NCI-H1694 (cell line): ENCODE measurements around the gene USP2.
A peak's percentile ranks its signal among the peaks of the same experiment; 100 is the strongest.

Experiments
- DNase-seq: peaks from one replicate; lab custom pipeline; 2025; lab: John Stamatoyannopoulos, UW

USP2 gene, protein sequence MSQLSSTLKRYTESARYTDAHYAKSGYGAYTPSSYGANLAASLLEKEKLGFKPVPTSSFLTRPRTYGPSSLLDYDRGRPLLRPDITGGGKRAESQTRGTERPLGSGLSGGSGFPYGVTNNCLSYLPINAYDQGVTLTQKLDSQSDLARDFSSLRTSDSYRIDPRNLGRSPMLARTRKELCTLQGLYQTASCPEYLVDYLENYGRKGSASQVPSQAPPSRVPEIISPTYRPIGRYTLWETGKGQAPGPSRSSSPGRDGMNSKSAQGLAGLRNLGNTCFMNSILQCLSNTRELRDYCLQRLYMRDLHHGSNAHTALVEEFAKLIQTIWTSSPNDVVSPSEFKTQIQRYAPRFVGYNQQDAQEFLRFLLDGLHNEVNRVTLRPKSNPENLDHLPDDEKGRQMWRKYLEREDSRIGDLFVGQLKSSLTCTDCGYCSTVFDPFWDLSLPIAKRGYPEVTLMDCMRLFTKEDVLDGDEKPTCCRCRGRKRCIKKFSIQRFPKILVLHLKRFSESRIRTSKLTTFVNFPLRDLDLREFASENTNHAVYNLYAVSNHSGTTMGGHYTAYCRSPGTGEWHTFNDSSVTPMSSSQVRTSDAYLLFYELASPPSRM

DNA sequence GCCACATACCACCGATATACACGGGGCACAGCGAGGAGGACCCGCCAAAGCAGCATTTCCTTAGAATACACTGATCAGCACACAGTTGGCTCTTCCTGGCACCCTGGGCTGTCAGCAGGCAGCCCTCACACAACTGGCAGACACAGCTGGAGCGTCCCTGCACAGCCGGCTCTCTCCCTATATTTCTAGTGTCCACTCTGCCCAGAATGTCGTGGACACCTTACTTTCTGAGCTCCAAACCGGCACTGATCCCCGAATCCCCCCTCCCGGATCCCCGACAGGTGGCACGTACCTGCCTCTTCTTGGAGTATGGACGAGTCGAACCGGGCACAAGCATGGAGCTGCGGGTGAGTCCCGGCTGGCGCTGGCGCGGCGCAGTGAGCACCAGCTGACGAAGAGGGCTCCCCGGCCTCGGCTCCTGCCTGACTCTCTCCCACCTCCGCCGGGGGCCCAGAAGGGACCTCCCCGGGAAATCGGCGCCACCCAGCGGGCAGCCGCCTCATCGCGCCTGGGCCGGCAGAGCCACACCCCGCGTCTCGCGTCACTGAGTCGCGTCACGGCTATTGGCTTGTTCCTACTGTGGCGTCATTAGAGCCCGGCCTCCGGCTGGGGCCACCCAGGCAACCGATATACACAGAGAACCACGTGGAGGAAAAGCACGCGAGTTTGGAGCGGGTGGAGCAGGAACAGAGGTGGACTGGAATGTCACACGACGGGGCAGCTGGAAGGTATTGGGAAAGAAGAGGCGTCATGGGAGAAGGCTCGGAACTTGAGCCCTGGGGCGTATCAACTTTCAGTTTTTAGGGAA is at the start of gene USP2:
TSS of gene USP2 (minus strand) at position 510 of the 808 bp plus-strand sequence. CDS start 8,210 bp downstream, outside the sequence.
- peak; percentile 72 for DNase-seq

DNA sequence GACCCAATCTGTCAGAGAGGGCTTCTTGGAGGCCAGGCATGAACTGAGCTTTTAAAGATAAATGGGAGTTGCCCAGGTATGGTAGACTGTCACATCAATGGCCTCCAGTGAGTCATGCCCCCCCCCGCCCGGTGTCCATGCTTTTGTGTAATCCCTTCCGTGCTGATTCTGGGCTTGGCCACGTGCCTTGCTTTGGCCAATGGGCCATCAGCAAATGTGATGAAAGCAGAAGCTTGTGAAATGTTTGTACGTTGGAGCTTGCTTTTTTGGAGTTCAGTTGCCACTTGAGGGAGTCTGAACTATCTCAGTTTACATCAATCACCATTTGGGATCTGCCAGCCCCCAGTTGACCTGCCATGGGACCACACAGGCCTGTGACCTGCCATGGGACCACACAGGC is 45.8 kb upstream of the USP2 start:
- no peak for DNase-seq

DNA sequence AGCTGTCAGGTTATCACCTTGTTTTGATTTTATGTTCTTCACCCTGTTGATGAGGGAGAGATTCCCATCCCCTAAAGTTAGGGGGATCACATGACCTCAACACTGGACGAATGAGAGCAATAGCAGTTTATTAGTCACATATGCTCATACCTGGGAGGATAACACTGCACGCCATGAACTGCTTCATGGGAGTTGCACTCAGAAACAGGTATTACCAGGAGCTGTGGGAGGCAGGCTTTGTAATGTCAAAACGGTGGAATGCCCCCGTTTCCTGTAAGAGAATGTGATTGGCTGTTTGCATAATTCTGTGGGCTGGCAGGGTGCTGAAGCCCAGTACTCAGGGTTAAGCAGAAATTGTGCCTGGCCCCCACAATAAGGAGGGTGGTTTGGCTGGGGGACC is 44.7 kb upstream of the USP2 start:
- no peak for DNase-seq

DNA sequence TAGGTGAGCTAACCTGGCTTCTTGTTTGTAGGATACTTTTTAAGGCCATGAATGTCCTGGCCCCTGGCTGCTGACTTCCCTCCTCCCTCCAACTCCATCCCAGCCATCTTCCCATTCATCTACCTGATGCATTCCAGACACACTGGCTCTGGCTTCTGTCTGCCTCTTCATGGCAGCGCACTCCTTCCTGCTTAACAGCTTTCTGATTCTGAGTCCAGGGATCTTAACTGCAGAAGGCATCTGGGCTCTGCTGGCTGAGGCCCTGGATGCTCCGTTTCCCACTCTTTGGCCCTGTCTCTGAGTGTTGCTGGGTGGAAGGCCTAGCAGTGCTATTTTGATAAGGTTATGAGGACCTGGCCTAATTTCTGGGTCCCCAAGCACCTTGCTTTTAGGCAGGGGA is 43.3 kb upstream of the USP2 start:
- no peak for DNase-seq

DNA sequence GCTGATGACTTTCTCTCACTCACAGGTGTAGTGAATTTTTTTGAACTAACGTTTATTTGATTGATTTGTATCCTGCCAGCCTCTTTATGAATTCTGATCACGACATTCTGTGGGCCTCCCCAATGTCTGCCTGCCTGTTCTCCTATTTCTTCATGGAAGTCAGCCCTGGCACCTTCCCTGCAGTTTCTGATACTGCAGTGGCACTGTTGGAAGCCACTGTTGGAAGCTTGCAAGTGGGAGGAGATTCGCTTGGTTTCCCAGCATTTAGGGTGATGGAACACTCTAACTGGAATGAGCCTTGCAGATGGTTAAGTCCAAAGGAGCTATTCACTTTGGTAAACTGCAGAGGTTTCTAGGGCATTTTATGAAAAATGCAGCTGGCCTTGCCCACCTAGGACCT is 42.8 kb upstream of the USP2 start:
- no peak for DNase-seq

DNA sequence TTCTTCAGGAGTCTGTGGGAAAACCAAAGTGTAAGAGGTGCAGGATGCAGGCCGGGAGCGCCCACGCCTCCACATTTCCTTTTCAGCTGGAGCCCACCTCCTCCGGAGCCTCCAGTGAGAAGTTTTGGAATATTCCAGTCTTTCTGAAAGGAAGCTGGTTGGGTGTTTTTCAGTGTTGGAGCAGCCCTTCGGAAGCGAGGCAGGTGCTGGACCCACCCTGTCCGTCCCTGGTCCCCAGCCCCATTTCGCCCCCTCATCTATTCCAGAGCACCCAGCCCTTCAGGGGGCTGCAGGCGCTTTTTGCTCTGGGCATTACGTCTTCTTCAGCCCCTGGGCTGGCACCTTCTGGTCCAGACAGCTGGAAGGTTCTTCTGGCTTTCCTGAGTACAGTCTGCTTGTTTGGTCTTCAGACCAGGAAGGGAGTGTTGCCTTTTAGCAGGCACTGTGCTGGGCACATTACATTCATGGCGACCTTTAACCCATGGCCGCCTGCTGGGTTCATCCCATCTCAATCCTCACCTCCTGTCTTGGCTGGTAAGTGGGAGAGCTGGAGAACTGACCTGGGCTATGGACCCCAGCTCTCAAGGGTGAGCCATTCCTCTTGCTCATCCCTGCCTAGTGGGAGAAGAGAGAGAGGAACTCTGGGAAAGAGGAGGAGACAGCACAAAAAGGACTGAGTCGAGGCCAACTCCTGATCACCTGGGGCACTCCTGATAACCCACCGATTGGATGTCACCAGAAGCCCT is 42.2 kb upstream of the USP2 start:
- no peak for DNase-seq

DNA sequence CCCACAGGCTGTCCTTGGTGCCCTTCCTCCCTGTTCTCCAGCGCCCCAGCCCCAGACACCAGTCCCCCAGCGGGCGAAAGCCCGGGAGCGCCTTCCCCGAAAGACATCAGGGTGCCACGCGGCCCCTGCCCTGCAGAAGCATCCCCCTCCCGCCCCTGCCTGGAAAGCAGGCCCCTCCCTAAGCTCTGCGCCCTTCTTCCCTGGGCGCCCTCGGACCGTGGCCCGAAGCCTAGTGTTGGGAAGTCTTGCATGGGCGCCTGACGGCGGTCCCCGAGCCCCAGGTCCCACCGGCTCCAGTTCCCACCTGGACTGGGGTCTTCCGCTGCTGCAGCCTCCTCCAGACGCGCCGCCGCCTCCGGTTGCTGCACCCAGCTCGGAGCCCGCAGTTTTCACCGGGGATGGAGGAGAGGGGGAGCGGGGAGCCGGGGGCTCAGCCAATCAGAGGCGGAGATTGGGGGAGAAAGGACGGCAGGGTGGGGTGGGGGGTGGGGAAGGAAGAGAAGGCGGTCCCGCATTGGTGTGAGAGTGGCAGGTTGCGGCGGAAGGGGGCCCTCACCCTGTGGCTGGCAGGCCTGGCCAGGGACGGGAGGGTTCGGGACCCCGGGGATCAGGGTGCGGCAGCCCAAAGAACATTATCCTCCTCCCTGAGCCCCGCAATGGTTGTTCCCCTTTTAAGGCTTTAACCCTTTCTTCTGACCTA is 41.5 kb upstream of the USP2 start, which contains the start of gene THY1:
TSS of gene THY1 (minus strand) at position 364 of the 700 bp plus-strand sequence. CDS start 2,267 bp downstream, outside the sequence.
- DNase-seq = no peak

DNA sequence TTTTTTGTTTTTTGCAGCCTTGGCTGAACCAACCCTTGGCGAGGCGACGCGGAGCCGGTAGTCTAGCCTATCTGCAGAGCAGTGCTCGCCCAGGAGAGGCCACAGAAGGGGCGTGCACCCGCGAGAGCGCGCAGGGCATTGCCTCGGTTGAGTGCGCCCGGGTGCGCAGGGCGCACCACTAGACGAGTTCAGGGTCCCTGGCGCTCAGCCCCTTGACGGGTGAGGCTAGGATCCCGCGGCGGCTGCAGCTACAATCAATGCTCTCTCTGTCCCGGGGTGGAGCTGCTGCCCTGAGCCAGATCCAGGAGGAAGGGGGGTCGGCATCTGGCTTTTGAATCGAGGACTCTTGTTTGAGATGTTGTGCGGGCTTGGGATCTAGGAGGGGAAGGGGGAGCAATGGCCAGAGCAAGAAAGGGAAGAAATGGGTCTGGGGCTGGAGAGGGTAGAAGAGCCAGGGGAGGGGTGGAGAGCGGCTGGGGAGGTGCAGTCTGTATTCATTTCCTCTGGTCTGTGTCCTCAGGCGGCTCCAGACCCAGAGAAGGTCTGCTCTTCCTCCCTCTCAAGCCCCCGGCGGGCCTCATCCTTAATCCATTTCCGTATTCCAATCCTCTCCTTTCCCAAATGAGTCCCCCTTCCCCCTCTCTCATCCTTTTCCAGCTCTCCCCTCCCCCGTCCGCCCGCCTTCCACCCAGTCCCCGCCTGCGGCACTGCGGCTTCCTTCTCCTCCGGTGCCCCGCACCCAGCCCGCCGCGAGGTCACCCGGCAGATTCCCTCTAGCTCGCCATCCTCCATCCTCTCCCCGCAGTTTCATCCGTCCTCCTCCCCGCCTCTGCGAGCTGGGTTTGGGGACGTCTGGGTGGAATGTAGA is 40.7 kb upstream of the USP2 start:
- no peak for DNase-seq

DNA sequence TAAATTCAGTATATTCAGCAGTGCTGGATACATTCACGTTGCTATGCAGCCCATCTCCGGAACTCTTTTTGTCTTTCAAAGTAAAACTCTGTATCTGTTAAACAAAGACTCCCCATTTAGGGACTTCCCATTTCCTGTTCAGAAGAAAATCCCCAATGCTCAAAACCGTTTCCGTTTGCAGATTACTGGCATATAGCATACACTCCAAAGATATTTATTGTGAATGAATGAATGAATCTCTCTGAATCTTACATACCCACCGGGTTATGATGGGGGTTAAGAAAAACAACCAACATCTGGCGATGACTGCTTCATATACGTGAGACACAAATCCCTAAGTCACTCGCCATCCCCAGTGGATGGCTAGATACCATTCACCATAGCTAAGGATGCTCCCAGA is 39.9 kb upstream of the USP2 start:
- DNase-seq = no peak

DNA sequence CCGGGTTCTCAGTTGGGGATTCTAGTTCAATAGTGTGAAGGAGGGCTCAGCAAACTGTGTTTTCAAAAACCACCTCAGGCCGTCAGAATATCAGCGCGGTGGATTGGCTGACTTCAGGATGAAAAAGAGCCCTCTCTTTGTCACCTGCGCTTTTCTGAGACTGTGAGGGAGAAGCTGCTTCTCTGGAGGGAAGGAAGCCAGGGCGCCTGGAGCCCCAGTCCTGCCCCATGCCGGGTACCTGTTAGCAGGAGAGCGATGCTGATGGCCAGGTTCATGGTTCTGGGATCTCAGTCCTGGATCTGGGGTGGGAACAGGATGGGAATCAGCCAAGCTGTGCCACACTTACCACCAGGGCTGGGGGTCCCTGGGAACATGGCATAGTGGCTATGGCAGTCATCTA is 39.1 kb upstream of the USP2 start:
- no peak for DNase-seq

DNA sequence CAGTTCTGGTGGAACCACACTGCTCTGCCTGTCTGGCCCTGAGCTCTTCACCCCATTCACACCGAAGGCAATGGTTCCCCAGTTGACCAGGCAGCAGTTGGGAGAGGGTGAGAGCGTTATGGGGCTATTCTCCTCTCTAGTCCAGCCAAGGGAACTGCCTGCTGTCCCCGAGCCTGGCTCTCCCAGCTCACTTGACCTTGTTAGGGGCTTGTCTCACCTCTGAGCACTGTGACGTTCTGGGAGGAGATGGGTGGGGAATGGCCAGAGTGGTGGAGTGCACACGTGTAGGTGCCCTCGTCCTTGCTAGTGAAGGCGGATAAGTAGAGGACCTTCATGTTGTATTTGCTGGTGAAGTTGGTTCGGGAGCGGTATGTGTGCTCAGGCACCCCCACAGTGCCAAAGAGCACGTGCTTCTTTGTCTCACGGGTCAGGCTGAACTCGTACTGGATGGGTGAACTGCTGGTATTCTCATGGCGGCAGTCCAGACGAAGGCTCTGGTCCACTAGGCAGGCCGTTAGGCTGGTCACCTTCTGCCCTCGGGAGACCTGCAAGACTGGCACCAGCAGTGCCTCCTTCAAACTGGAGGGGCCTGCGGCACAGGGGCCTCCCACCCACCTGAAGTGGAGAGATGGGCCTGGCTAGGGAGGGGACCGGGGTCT is 38.5 kb upstream of the USP2 start:
- no peak for DNase-seq

DNA sequence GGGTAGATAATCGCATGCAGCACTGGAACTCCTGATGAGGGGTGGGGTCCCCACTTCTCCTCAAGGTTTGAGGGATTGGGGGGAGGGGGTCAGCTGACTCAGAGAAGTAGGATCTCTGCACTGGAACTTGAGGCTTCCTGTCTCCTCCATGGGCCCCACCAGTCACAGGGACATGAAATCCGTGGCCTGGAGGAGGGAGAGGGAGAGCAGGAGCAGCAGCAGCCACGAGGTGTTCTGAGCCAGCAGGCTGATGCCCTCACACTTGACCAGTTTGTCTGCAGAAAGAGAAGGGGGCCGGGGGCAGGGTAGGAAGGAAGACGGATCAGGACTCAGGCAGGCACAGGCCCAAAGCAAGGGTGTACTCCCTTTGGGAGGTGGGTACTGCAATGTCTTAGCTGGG is 37.8 kb upstream of the USP2 start:
- DNase-seq = no peak

DNA sequence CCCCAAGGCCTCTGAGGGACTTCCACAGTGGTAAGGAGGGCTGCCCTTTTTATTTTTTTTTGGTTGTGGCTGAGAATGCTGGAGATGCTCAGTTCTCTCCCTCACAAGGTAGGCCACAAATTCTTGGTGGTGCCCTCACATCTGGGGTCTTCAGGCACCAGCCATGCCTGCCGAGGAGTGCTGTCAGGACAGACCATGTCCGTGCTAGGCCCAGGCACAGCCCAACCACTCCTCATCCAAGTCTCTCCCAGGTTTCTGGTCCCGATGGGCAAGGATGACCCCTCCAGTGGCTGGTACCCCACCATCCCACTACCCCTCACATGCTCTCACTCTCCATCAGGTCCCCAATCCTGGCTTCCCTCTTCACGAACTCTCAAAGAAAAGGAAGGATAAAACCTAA is 37.3 kb upstream of the USP2 start:
- no peak for DNase-seq

DNA sequence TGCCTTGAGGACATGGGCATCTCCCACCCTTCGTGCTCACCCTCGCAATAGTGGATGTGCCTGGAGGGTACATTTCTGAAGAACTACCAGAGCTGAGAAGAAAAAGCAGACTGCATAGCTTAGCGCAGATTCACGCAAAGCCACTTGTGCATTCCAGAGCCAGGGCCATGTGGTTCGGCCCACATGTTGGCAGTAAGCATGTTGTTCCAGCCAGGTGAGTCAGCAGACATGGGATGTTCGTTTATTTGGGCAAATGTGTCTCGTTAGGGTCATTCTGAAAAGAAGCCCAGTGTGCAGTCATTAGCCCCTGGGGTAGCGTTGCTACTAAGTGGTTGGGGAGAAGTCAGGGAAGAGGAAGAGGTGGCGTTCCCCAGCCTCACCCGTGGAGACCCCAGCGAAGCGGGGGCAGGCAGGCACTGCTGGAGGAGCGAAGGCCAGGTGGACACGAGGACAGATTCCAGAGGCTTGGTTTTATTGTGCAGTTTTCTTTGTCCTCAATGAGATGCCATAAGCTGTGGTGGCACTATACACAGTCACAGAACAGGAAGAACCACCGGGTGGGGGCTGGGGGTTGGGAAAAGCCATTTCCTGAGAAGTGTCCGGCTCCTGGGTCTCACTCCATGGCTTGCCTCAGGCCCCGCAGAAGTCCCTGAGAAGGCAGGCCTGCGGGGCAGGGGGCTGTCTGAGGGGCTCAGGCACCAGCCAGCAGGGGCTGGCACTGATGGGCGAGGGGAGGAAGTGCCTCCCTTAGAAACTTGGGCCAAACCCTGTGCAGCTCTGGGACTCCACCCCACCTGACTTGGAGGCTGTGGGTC is 36.4 kb upstream of the USP2 start:
- DNase-seq = no peak

DNA sequence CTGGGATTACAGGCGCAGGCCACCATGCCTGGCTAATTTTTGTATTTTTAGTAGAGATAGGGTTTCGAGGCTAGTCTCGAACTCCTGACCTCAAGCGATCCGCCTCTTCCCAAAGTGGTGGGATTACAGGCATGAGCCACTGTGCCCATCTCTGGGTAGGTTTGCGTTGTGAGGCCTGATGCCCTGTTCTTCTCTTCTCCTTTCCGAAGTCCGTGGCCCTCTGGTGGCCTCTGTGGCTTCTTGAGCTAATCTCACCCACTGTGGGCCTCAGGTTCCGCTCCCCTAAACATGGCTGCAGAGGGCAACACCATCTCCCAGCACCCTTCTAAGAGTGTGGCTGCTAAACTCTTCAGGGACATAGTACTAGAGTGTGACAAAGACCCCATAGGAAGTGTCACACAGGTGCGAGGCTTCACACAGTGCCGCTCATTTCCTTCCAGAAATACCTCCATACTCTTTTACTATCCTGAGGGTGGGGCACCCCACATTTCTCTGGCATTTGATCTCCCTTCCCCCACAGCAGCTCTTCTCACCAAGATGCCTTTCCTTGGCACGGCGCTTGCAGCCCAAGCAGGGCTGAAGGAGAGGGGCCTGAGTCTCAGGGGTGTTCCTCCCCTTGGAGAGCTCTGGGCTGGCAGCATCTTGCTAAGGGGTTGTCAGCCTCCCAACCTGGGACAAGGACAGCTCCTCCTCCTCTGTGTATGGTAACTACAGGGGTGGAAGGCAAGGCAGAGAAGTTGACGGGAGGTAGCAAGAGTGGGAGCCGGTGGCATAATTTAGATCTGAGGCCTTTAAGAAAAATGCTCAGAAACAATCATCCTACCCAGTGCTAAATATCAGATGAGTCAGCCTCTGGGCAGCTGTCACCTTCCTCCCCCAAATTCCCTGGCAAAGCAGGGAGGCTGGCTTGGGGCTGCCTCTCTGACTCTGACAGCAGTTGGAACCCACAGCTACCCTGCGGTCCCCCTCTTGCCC is 35.4 kb upstream of the USP2 start:
- DNase-seq = no peak

DNA sequence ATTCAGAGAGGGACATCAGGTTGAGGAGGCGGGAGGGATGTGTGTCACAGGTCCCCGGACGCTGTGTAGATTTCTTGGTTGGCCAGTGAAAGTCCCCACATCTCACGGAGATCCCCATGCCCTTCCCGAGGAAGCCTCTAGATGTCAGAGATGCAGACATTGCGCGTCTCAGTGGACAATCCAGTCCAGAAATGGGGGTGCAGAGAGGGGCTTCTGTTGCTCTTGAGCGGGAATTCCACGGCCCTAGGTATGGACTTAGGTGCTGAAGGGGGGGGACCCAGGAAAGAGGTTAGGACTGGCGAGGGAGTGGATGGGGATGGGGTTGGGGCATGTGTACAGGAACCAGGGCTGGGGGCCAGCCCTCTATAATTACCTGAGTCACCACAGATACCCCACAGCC is 34.5 kb upstream of the USP2 start:
- no peak for DNase-seq

DNA sequence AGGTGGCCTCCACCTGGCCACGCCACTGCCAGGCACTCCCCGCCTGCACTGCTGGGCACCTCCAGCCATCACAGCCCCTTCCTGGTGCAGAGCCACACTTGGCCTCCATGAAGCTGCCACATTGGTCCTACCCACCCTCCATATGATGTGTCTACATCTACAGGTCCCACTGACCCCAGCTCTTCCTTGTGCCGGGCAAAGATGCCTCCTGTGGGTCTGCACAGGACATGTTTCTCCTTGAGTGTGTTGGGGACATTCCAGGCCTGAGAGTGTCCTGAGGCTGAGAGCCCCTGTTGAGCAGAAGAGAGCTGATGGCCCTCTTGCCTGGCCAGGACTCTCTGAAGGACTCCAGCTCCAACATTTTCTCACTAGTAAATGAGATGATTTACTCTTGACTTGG is 34.0 kb upstream of the USP2 start:
- DNase-seq = no peak

DNA sequence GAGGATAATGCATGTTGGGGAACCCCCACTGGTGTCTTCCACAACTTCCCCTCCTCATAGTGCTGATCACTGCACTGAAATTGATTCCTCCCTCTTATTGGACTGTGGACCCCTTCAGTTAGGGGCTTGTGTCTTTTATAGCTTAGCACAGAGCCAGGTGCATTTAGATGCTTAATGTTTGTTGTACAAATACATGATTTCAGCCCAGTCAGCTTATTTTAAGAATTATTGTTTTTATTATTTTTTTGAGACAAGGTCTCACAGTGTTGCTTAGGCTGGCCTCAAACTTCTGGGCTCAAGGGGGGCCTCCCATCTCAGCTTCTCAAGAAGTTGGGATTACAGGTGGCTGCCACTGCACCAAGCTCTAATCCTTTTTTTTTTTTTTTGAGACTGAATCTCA is 33.2 kb upstream of the USP2 start:
- no peak for DNase-seq
